Measurements from ENCODE around the gene TBCCD1.

TBCCD1 gene

GRCh38 chr3:186551387-186551786, 15.8 kb downstream of the TBCCD1 start:
- TF ChIP-seq ZBTB7A (IDR thresholded peaks at IDR 0.05; ENCODE audit: low read depth) (no peak), CEBPB (IDR thresholded peaks at IDR 0.05) (no peak), REST (IDR thresholded peaks at IDR 0.05; ENCODE audit: low read depth) (no peak), TCF12 (IDR thresholded peaks at IDR 0.05; ENCODE audit: low read depth) (no peak), TEAD4 (IDR thresholded peaks at IDR 0.05) (no peak), TAF1 (IDR thresholded peaks at IDR 0.05; ENCODE audit: low read depth) (no peak), NFIC (IDR thresholded peaks at IDR 0.05) (no peak), EGR1 (IDR thresholded peaks at IDR 0.05) (no peak), CREB1 (IDR thresholded peaks at IDR 0.05; ENCODE audit: low read depth) (no peak), YY1 (IDR thresholded peaks at IDR 0.05; ENCODE audit: low read depth) (no peak), FOXM1 (IDR thresholded peaks at IDR 0.05; ENCODE audit: borderline replicate concordance, low read depth) (no peak), RAD21 (IDR thresholded peaks at IDR 0.05; ENCODE audit: low read depth) (no peak), MAX (IDR thresholded peaks at IDR 0.05) (no peak)

- TF ChIP-seq ZBTB7A (IDR thresholded peaks at IDR 0.05; ENCODE audit: low read depth): no peak
- no peak for TF ChIP-seq EGR1 (IDR thresholded peaks at IDR 0.05)
- no peak for TF ChIP-seq USF1 (IDR thresholded peaks at IDR 0.05)
- no peak for TF ChIP-seq CEBPB (IDR thresholded peaks at IDR 0.05)
- no peak for TF ChIP-seq NFIC (IDR thresholded peaks at IDR 0.05)
- TF ChIP-seq FOXM1 (IDR thresholded peaks at IDR 0.05; ENCODE audit: borderline replicate concordance, low read depth): no peak
These were observed 17.6 kb downstream of the TBCCD1 start for GRCh38 chr3:186549497-186549896.

GRCh38 chr3:186544281-186544680, 22.9 kb downstream of the TBCCD1 start, which contains the start of gene CRYGS:
Gene CRYGS (minus strand): TSS chr3:186544380. CDS start chr3:186544326, 54 bp downstream.
- TF ChIP-seq RAD21 (IDR thresholded peaks at IDR 0.05; ENCODE audit: low read depth) (no peak), USF1 (IDR thresholded peaks at IDR 0.05) (no peak), ZBTB7A (IDR thresholded peaks at IDR 0.05; ENCODE audit: low read depth) (no peak), MAX (IDR thresholded peaks at IDR 0.05) (no peak), EP300 (IDR thresholded peaks at IDR 0.05; ENCODE audit: borderline replicate concordance) (no peak), CEBPB (IDR thresholded peaks at IDR 0.05) (no peak)

- TF ChIP-seq TCF12 (IDR thresholded peaks at IDR 0.05; ENCODE audit: low read depth): no peak
- no peak for TF ChIP-seq CREB1 (IDR thresholded peaks at IDR 0.05; ENCODE audit: low read depth)
- no peak for TF ChIP-seq MAX (IDR thresholded peaks at IDR 0.05)
- TF ChIP-seq TAF1 (IDR thresholded peaks at IDR 0.05; ENCODE audit: low read depth): no peak
- no peak for TF ChIP-seq RAD21 (IDR thresholded peaks at IDR 0.05; ENCODE audit: low read depth)
- no peak for TF ChIP-seq REST (IDR thresholded peaks at IDR 0.05; ENCODE audit: low read depth)
- no peak for TF ChIP-seq EP300 (IDR thresholded peaks at IDR 0.05; ENCODE audit: borderline replicate concordance)
- TF ChIP-seq NFIC (IDR thresholded peaks at IDR 0.05): no peak
- TF ChIP-seq USF1 (IDR thresholded peaks at IDR 0.05): no peak
- TF ChIP-seq CEBPB (IDR thresholded peaks at IDR 0.05): no peak
- TF ChIP-seq ZBTB7A (IDR thresholded peaks at IDR 0.05; ENCODE audit: low read depth): no peak
- no peak for TF ChIP-seq YY1 (IDR thresholded peaks at IDR 0.05; ENCODE audit: low read depth)
- no peak for TF ChIP-seq FOXM1 (IDR thresholded peaks at IDR 0.05; ENCODE audit: borderline replicate concordance, low read depth)
- no peak for TF ChIP-seq EGR1 (IDR thresholded peaks at IDR 0.05)
- TF ChIP-seq TEAD4 (IDR thresholded peaks at IDR 0.05): no peak
These were observed 26.3 kb downstream of the TBCCD1 start for GRCh38 chr3:186540835-186541226.

GRCh38 chr3:186540221-186540834, 26.8 kb downstream of the TBCCD1 start:
- TF ChIP-seq TCF12 (IDR thresholded peaks at IDR 0.05; ENCODE audit: low read depth) (no peak), RAD21 (IDR thresholded peaks at IDR 0.05; ENCODE audit: low read depth) (peak; percentile 94), FOXM1 (IDR thresholded peaks at IDR 0.05; ENCODE audit: borderline replicate concordance, low read depth) (0 out of 2 replicates have a peak, but pooled peaks have one; percentile 25)

Measured in Ishikawa (cell line).